GM12878 (cell line): Measurements from ENCODE around the gene FIGLA. TPM values are rescaled to one million over a fixed set of nuclear protein-coding genes. Genes with fewer than 3 reads are reported as not detected.

Experiments
- ATAC-seq: fragments of 200-7000 bp; cut with Tn5 transposase; 3 replicates; pipeline ENCODE4 v1.9.1; 2020; ENCODE audit warnings: mild to moderate bottlenecking, moderate library complexity
- BruUV-seq: library from RNA; stranded (reverse); fragments of 400-500 nt; replicated peaks from 2 replicates; lab custom pipeline; 2021; lab: Mats Ljungman, UMichigan
- CTCF ChIA-PET: fragments of 300-600 bp; sonication (Branson Sonifier 250); formaldehyde crosslinking; extraction: SDS; loops from one replicate; lab custom pipeline; 2021; ENCODE audit warnings: inconsistent platforms; lab: Yijun Ruan, JAX
- POLR2A ChIA-PET: fragments of 350-600 bp; formaldehyde crosslinking; extraction: SDS; loops from one replicate; lab custom pipeline; 2021; ENCODE audit warnings: inconsistent platforms; lab: Charles Lee
- RAD21 ChIA-PET: fragments of 300-600 bp; sonication (Branson Sonifier 250); formaldehyde crosslinking; loops from one replicate; lab custom pipeline; 2023; ENCODE audit warnings: antibody characterized with exemption; ENCODE audit not compliant: unreplicated experiment; lab: Charles Lee
- SMC1A ChIA-PET: fragments of 300-600 bp; sonication (Branson Sonifier 250); formaldehyde crosslinking; loops from one replicate; lab custom pipeline; 2023; ENCODE audit not compliant: unreplicated experiment, uncharacterized antibody; lab: Charles Lee
- DNase-seq: peaks from one replicate; pipeline ENCODE4 v3.0.0-alpha.2; 2011; ENCODE audit warnings: low read depth, low spot score
- FAIRE-seq: peaks from 3 replicates; lab custom pipeline; 2011; peaks lifted over from hg19 to GRCh38; lab: Jason Lieb, UNC
- H2AFZ ChIP-seq: 2 replicates; pipeline ENCODE4 v1.6.0; 2011; ENCODE audit warnings: low read depth, low read length, control low read depth; ENCODE audit not compliant: control insufficient read depth
- H3K27ac ChIP-seq: 2 replicates; pipeline ENCODE4 v1.5.1; 2011; ENCODE audit warnings: control low read depth; ENCODE audit not compliant: control insufficient read depth, insufficient read depth
- H3K27me3 ChIP-seq, 2 experiments: replicated peaks in 1 of 2; 2 replicates each; pipeline versions ENCODE4 v1.6.0 to v1.6.1; 2011; ENCODE audit warnings: low read length in 1 of 2; ENCODE audit not compliant: control insufficient read depth in 2 of 2, insufficient read depth in 2 of 2
- H3K36me3 ChIP-seq, 2 experiments: 2 replicates each; pipeline ENCODE4 v1.5.1; 2011; ENCODE audit warnings: low read length in 1 of 2; ENCODE audit not compliant: control insufficient read depth in 2 of 2, insufficient read depth in 2 of 2
- H3K4me1 ChIP-seq: 2 replicates; pipeline ENCODE4 v1.6.1; 2011; ENCODE audit warnings: mild to moderate bottlenecking, low read length, moderate library complexity, mixed read lengths; ENCODE audit not compliant: control insufficient read depth, insufficient read depth
- H3K4me2 ChIP-seq: 2 replicates; pipeline ENCODE4 v1.6.0; 2011; ENCODE audit warnings: control low read depth; ENCODE audit not compliant: control insufficient read depth, insufficient read depth
- H3K4me3 ChIP-seq: fragments of 200-600 bp; sonication (generic); 2 replicates; pipeline ENCODE4 v1.5.1; 2016
- H3K79me2 ChIP-seq: 2 replicates; pipeline ENCODE4 v1.6.0; 2011; ENCODE audit warnings: low read length; ENCODE audit not compliant: control insufficient read depth, insufficient read depth
- H3K9ac ChIP-seq: 2 replicates; pipeline ENCODE4 v1.8.0; 2011; ENCODE audit warnings: low read length, control low read depth, mixed read lengths; ENCODE audit not compliant: control insufficient read depth, insufficient read depth
- H3K9me3 ChIP-seq: replicated peaks from 3 replicates; pipeline ENCODE4 v1.5.1; 2011; ENCODE audit warnings: mild to moderate bottlenecking, low read length; ENCODE audit not compliant: control insufficient read depth, insufficient read depth
- H4K20me1 ChIP-seq: 2 replicates; pipeline ENCODE4 v1.6.0; 2011; ENCODE audit not compliant: control insufficient read depth, insufficient read depth
- ATF3 ChIP-seq: IDR thresholded peaks from 2 replicates; pipeline ENCODE4 v1.6.1; 2011; ENCODE audit warnings: low read depth, mild to moderate bottlenecking, low read length, moderate library complexity, borderline replicate concordance; ENCODE audit errors: extremely low read depth
- BCLAF1 ChIP-seq: fragments of 450-650 bp; IDR thresholded peaks from 2 replicates; pipeline ENCODE4 v1.6.1; 2017; ENCODE audit warnings: antibody characterized with exemption, mild to moderate bottlenecking, moderate library complexity
- ELK1 ChIP-seq: IDR thresholded peaks from 2 replicates; pipeline ENCODE4 v1.6.1; 2012; ENCODE audit warnings: low read depth, low read length, improper control_type of control experiment
- FOS ChIP-seq: IDR thresholded peaks from 3 replicates; pipeline ENCODE4 v1.6.1; 2011; ENCODE audit warnings: borderline replicate concordance; ENCODE audit not compliant: insufficient read length; ENCODE audit errors: extremely low read depth
- MEF2A ChIP-seq: IDR thresholded peaks from 2 replicates; pipeline ENCODE4 v1.6.1; 2011; ENCODE audit warnings: low read depth, mild to moderate bottlenecking, low read length, moderate library complexity; ENCODE audit not compliant: insufficient read depth
- SIX5 ChIP-seq: IDR thresholded peaks from 2 replicates; pipeline ENCODE4 v1.6.1; 2011; ENCODE audit warnings: mild to moderate bottlenecking, low read depth, low read length, moderate library complexity; ENCODE audit not compliant: severe bottlenecking
- SKIL ChIP-seq: fragments of 450-650 bp; IDR thresholded peaks from 2 replicates; pipeline ENCODE4 v1.6.1; 2017; ENCODE audit warnings: mild to moderate bottlenecking, low read depth, inconsistent platforms; ENCODE audit not compliant: poor library complexity, severe bottlenecking
- STAT3 ChIP-seq: IDR thresholded peaks from 2 replicates; pipeline ENCODE4 v1.6.1; 2011; ENCODE audit warnings: low read depth, low read length, improper control_type of control experiment
- TAF1 ChIP-seq: IDR thresholded peaks from 2 replicates; pipeline ENCODE4 v1.6.1; 2011; ENCODE audit warnings: mild to moderate bottlenecking, low read depth, low read length, borderline replicate concordance
- USF1 ChIP-seq: IDR thresholded peaks from 2 replicates; pipeline ENCODE4 v1.6.1; 2011; ENCODE audit warnings: borderline replicate concordance, low read depth, mild to moderate bottlenecking, moderate library complexity, mixed read lengths, low read length; ENCODE audit not compliant: insufficient read depth; ENCODE audit errors: extremely low read length
- ZBTB33 ChIP-seq: fragments of 450-650 bp; IDR thresholded peaks from 2 replicates; pipeline ENCODE4 v1.6.1; 2017; ENCODE audit warnings: mild to moderate bottlenecking
- ZZZ3 ChIP-seq: IDR thresholded peaks from 2 replicates; pipeline ENCODE4 v1.6.1; 2011; ENCODE audit warnings: low read depth; ENCODE audit not compliant: control insufficient read depth, insufficient read length
- WGBS: methylation state at CpG from one replicate; pipeline ENCODE4 v1.1.6; 2016; ENCODE audit warnings: low lambda C conversion rate; ENCODE audit not compliant: insufficient replicate concordance, insufficient coverage; ENCODE audit errors: missing lambda C conversion rate; 5-methylcytosine and 5-hydroxymethylcytosine counted together
- in situ Hi-C: fragments of 300-500 bp; cut with MboI; formaldehyde crosslinking; loops from 9 replicates; pipeline ENCODE4 v1.14.3; 2018; ENCODE audit warnings: mixed read lengths
- intact Hi-C: fragments of 100-400 bp; cut with micrococcal nuclease; formaldehyde crosslinking; loops from one replicate; pipeline ENCODE4 v1.14.2; 2022; ENCODE audit not compliant: unreplicated experiment
- polyA plus RNA-seq, 11 experiments: library from polyadenylated mRNA; depleted of rRNA in 4 of 11; unstranded in 6 of 11; stranded (reverse) in 5 of 11; fragments of >200 nt; fragmentation: Nextera tagmentation in 4 of 11; fragmentation: Illumina TruSeq in 1 of 11; extraction: Ambion mirVana in 4 of 11; extraction: Trizol in 1 of 11; gene quantifications; 1 replicate in 1 of 11; 2 replicates in 10 of 11; pipeline versions ENCODE4 v1.2.1 to v1.2.3, GENCODE V29; 2011 to 2016; ENCODE audit warnings: inconsistent platforms in 2 of 11, missing spikeins in 2 of 11, low read depth in 1 of 11
- total RNA-seq, 4 experiments: library from RNA; depleted of rRNA in 3 of 4; stranded (reverse); fragments of >200 nt in 3 of 4; fragmentation: Illumina TruSeq in 1 of 4; extraction: Trizol in 1 of 4; gene quantifications; 2 replicates each; pipeline versions ENCODE4 v1.2.1 to v1.2.3, GENCODE V29; 2013 to 2021

FIGLA gene
- total and polyA plus RNA-seq, 10 of the 15 experiments (the other 5 are each of a cell fraction or from before 2014, with no cell fraction given): not detected

- in situ Hi-C loops: no loop called here
- RAD21 ChIA-PET: no interaction called here
- POLR2A ChIA-PET: no interaction called here
- TF ChIP-seq BCLAF1 (no peak), USF1 (no peak), ZBTB33 (no peak), SIX5 (no peak), ELK1 (no peak), TAF1 (no peak), MEF2A (no peak), ZZZ3 (no peak), SKIL (no peak), STAT3 (no peak), FOS (no peak), ATF3 (no peak)
- no peaks in the 10 kb centered on the region for H3K9me3 ChIP-seq
- SMC1A ChIA-PET: no interaction called here
- ATAC-seq: no peak
- H3K4me1 ChIP-seq: no peaks in the 10 kb centered on the region
- no peaks in the 10 kb centered on the region for H3K79me2 ChIP-seq
- H2AFZ ChIP-seq: no peak overlapping the region
- DNase-seq: no peak
- no TSS peak for BruUV-seq
- FAIRE-seq: no peak
- peaks cover 4 to 6% of the 10 kb centered on the region in 2 experiments; a peak in 2 of 4 replicates for H3K27me3 ChIP-seq
- no peaks in the 10 kb centered on the region for H3K36me3 ChIP-seq
- CTCF ChIA-PET: no interaction called here
- H3K4me2 ChIP-seq: no peak overlapping the region
- no peak overlapping the region for H3K4me3 ChIP-seq
- H4K20me1 ChIP-seq: no peaks in the 10 kb centered on the region
- 22% methylated on average over 5 of the region's 5 CpGs for WGBS
- no peak overlapping the region for H3K27ac ChIP-seq
- intact Hi-C loops: no loop called here
- no peak overlapping the region for H3K9ac ChIP-seq
These were observed 26.3 kb upstream of the FIGLA start for GRCh38 chr2:70816726-70817125.
